Measurements from ENCODE around the gene ANKRD9. TPM values are rescaled to one million over a fixed set of nuclear protein-coding genes. Genes with fewer than 3 reads are reported as not detected.
A peak's percentile ranks its signal among the peaks of the same experiment; 100 is the strongest.

Gene ANKRD9
- total RNA-seq = 7.1 TPM
- polyA plus RNA-seq = 1 to 10 TPM in 2 of 4 donors, under 1 TPM in 2; 0.69 to 2.3 (median 1.4) TPM

- Histone ChIP-seq H3K4me3 (ENCODE audit: low read depth, low read length) (peak within 1 kb of the TSS; percentile 48), H3K36me3 (ENCODE audit: control insufficient read depth, insufficient read depth, low read length) (no peaks in the 10 kb centered on the region), H3K27me3 (ENCODE audit: control insufficient read depth, insufficient read depth, low read length) (no peaks in the 10 kb centered on the region), H3K4me1 (ENCODE audit: control insufficient read depth, insufficient read depth, low read length, poor library complexity, severe bottlenecking) (peaks cover 15% of the 10 kb centered on the region), H3K9me3 (ENCODE audit: control insufficient read depth in 2 of 2, low read length in 2 of 2) (no peaks in the 10 kb centered on the region), H3K27ac (ENCODE audit: insufficient read depth, low read length, poor library complexity, severe bottlenecking) (peak within 1 kb of the TSS; percentile 62)
- Mint-ChIP-seq H3K27me3 (no peaks in the 10 kb centered on the region), H3K27ac (peak within 1 kb of the TSS; percentile 27 to 89 (median 89)), H3K4me3 (peak within 1 kb of the TSS; percentile 87 to 91 (median 88)), H3K9me3 (no peaks in the 10 kb centered on the region), H3K4me1 (peaks cover 0 to 23% (median 4%) of the 10 kb centered on the region in 4 donors), H3K36me3 (no peaks in the 10 kb centered on the region)
- DNase-seq (peak; percentile 65 to 92 (median 83)), ATAC-seq (ENCODE audit: low read depth in 2 of 2) (peak; percentile 76 to 82)
Observed at GRCh38 chr14:102509746-102510615, at the start of gene ANKRD9. Gene ANKRD9 (minus strand): TSS chr14:102509776. CDS start chr14:102507889, 1,887 bp downstream.

- no peak overlapping the region for H3K27ac ChIP-seq (ENCODE audit: insufficient read depth, low read length, poor library complexity, severe bottlenecking)
- no peak for DNase-seq
Observed at GRCh38 chr14:102558556-102558955, 49.0 kb upstream of the ANKRD9 start.

GRCh38 chr14:102557434-102558226, 48.1 kb upstream of the ANKRD9 start:
- H3K4me1 Mint-ChIP-seq = peaks cover 0 to 4% (median 0%) of the 10 kb centered on the region in 4 donors
- DNase-seq (no peak), ATAC-seq (ENCODE audit: low read depth in 2 of 2) (no peak)
- H3K27me3 ChIP-seq (ENCODE audit: control insufficient read depth, insufficient read depth, low read length) = no peaks in the 10 kb centered on the region
- no peaks in the 10 kb centered on the region for H3K36me3 Mint-ChIP-seq
- H3K9me3 Mint-ChIP-seq = no peaks in the 10 kb centered on the region
- H3K4me3 ChIP-seq (ENCODE audit: low read depth, low read length) = no peak overlapping the region
- H3K9me3 ChIP-seq (ENCODE audit: control insufficient read depth in 2 of 2, low read length in 2 of 2) = no peaks in the 10 kb centered on the region
- H3K4me1 ChIP-seq (ENCODE audit: control insufficient read depth, insufficient read depth, low read length, poor library complexity, severe bottlenecking) = peaks cover 4% of the 10 kb centered on the region
- no peak overlapping the region for H3K27ac Mint-ChIP-seq
- H3K4me3 Mint-ChIP-seq = peak overlapping the region; percentile 4 to 78 (median 56)
- H3K27ac ChIP-seq (ENCODE audit: insufficient read depth, low read length, poor library complexity, severe bottlenecking) = no peak overlapping the region
- no peaks in the 10 kb centered on the region for H3K36me3 ChIP-seq (ENCODE audit: control insufficient read depth, insufficient read depth, low read length)
- H3K27me3 Mint-ChIP-seq = no peaks in the 10 kb centered on the region

More at GRCh38 chr14:102558556-102558955, 49.0 kb upstream of the ANKRD9 start:
- H3K9me3 Mint-ChIP-seq = no peaks in the 10 kb centered on the region
- no peaks in the 10 kb centered on the region for H3K36me3 Mint-ChIP-seq
- H3K4me1 Mint-ChIP-seq = peaks cover 0 to 4% (median 0%) of the 10 kb centered on the region in 4 donors
- H3K4me3 Mint-ChIP-seq = peak overlapping the region in 1 of 4 donors; percentile 14
- peak overlapping the region in 1 of 3 donors; percentile 14 for H3K27ac Mint-ChIP-seq
- Histone ChIP-seq H3K36me3 (ENCODE audit: control insufficient read depth, insufficient read depth, low read length) (no peaks in the 10 kb centered on the region), H3K27me3 (ENCODE audit: control insufficient read depth, insufficient read depth, low read length) (no peaks in the 10 kb centered on the region), H3K4me3 (ENCODE audit: low read depth, low read length) (no peak overlapping the region), H3K4me1 (ENCODE audit: control insufficient read depth, insufficient read depth, low read length, poor library complexity, severe bottlenecking) (peaks cover 4% of the 10 kb centered on the region), H3K9me3 (ENCODE audit: control insufficient read depth in 2 of 2, low read length in 2 of 2) (no peaks in the 10 kb centered on the region)
- no peak for ATAC-seq (ENCODE audit: low read depth in 2 of 2)
- H3K27me3 Mint-ChIP-seq = no peaks in the 10 kb centered on the region

- Histone ChIP-seq H3K4me1 (ENCODE audit: control insufficient read depth, insufficient read depth, low read length, poor library complexity, severe bottlenecking) (peaks cover 4% of the 10 kb centered on the region), H3K27ac (ENCODE audit: insufficient read depth, low read length, poor library complexity, severe bottlenecking) (no peak overlapping the region), H3K36me3 (ENCODE audit: control insufficient read depth, insufficient read depth, low read length) (no peaks in the 10 kb centered on the region), H3K4me3 (ENCODE audit: low read depth, low read length) (no peak overlapping the region), H3K27me3 (ENCODE audit: control insufficient read depth, insufficient read depth, low read length) (no peaks in the 10 kb centered on the region), H3K9me3 (ENCODE audit: control insufficient read depth in 2 of 2, low read length in 2 of 2) (no peaks in the 10 kb centered on the region)
- ATAC-seq (ENCODE audit: low read depth in 2 of 2) (no peak), DNase-seq (no peak)
- H3K36me3 Mint-ChIP-seq = no peaks in the 10 kb centered on the region
- H3K9me3 Mint-ChIP-seq = peaks cover 0 to 1% (median 0%) of the 10 kb centered on the region in 7 donors
- peak overlapping the region in 3 of 4 donors; percentile 38 to 66 (median 60) for H3K4me3 Mint-ChIP-seq
- peaks cover 0 to 4% (median 0%) of the 10 kb centered on the region in 4 donors for H3K4me1 Mint-ChIP-seq
- H3K27me3 Mint-ChIP-seq = no peaks in the 10 kb centered on the region
- H3K27ac Mint-ChIP-seq = peak overlapping the region in 1 of 3 donors; percentile 74
Observed at GRCh38 chr14:102556098-102556677, 46.6 kb upstream of the ANKRD9 start.

GRCh38 chr14:102554821-102555819, 45.5 kb upstream of the ANKRD9 start:
- peaks cover 0 to 1% (median 0%) of the 10 kb centered on the region in 7 donors for H3K9me3 Mint-ChIP-seq
- peaks cover 0 to 4% (median 0%) of the 10 kb centered on the region in 4 donors for H3K4me1 Mint-ChIP-seq
- peak; percentile 45 to 71 (median 67) for DNase-seq
- Histone ChIP-seq H3K9me3 (ENCODE audit: control insufficient read depth in 2 of 2, low read length in 2 of 2) (no peaks in the 10 kb centered on the region), H3K27me3 (ENCODE audit: control insufficient read depth, insufficient read depth, low read length) (no peaks in the 10 kb centered on the region), H3K4me3 (ENCODE audit: low read depth, low read length) (peak overlapping the region; percentile 48), H3K27ac (ENCODE audit: insufficient read depth, low read length, poor library complexity, severe bottlenecking) (peak overlapping the region; percentile 70), H3K4me1 (ENCODE audit: control insufficient read depth, insufficient read depth, low read length, poor library complexity, severe bottlenecking) (peaks cover 4% of the 10 kb centered on the region), H3K36me3 (ENCODE audit: control insufficient read depth, insufficient read depth, low read length) (no peaks in the 10 kb centered on the region)
- peak; percentile 80 to 88 for ATAC-seq (ENCODE audit: low read depth in 2 of 2)
- peak overlapping the region; percentile 66 to 91 (median 83) for H3K4me3 Mint-ChIP-seq
- H3K27me3 Mint-ChIP-seq = peaks cover 3% of the 10 kb centered on the region
- H3K27ac Mint-ChIP-seq = peak overlapping the region; percentile 74 to 90 (median 79)
- no peaks in the 10 kb centered on the region for H3K36me3 Mint-ChIP-seq

GRCh38 chr14:102551995-102552705, 42.6 kb upstream of the ANKRD9 start:
- Mint-ChIP-seq H3K4me3 (peak overlapping the region in 1 of 4 donors; percentile 59), H3K27ac (no peak overlapping the region), H3K27me3 (peaks cover 26% of the 10 kb centered on the region), H3K36me3 (no peaks in the 10 kb centered on the region), H3K9me3 (peaks cover 0 to 4% (median 0%) of the 10 kb centered on the region in 7 donors), H3K4me1 (peaks cover 0 to 4% (median 0%) of the 10 kb centered on the region in 4 donors)
- ATAC-seq (ENCODE audit: low read depth in 2 of 2) (no peak), DNase-seq (no peak)
- no peak overlapping the region for H3K4me3 ChIP-seq (ENCODE audit: low read depth, low read length)
- H3K27me3 ChIP-seq (ENCODE audit: control insufficient read depth, insufficient read depth, low read length) = no peaks in the 10 kb centered on the region
- H3K27ac ChIP-seq (ENCODE audit: insufficient read depth, low read length, poor library complexity, severe bottlenecking) = no peak overlapping the region
- no peaks in the 10 kb centered on the region for H3K9me3 ChIP-seq (ENCODE audit: control insufficient read depth in 2 of 2, low read length in 2 of 2)
- H3K4me1 ChIP-seq (ENCODE audit: control insufficient read depth, insufficient read depth, low read length, poor library complexity, severe bottlenecking) = peaks cover 4% of the 10 kb centered on the region
- H3K36me3 ChIP-seq (ENCODE audit: control insufficient read depth, insufficient read depth, low read length) = no peaks in the 10 kb centered on the region
